SH-SY5Y (cell line): ENCODE results near the gene SWAP70.

Source experiments
- GATA2 ChIP-seq: IDR thresholded peaks from 2 replicates; pipeline ENCODE4 v1.6.1; 2011; ENCODE audit warnings: mild to moderate bottlenecking, low read depth, low read length
- GATA3 ChIP-seq: IDR thresholded peaks from 2 replicates; pipeline ENCODE4 v1.6.1; 2011; ENCODE audit warnings: low read depth, mild to moderate bottlenecking, low read length, moderate library complexity

SWAP70 gene

DNA sequence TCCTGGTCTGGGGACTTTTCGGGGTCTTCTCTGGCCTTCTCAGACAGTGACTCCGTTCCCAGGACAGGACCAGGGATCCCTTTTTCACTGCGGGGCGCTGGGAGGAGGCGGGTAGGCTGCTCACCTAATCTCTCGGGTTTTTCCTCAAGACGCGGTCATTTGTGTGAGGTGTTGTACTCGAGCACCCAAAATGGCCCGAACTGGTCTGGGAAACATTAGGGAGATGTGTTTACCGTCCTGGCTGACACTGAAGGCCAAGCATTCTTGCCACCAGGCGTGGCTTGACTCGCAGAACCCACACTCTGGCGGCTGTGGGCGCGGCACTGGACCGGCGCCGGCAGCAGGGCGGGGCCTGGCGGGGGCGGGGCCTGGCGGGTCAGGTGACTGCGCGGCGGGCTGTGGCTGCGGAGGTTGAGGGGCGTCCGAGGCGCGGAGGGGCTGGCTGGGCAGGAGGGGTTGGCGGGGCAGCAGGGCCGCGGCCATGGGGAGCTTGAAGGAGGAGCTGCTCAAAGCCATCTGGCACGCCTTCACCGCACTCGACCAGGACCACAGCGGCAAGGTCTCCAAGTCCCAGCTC lies at the start of gene SWAP70:
TSS of gene SWAP70 (plus strand) at position 379 of the 577 bp plus-strand sequence. CDS start at position 482, 103 bp downstream.
- no peak for TF ChIP-seq GATA2
- no peak for TF ChIP-seq GATA3

GRCh38 chr11:9615031-9615451 lies 48.8 kb upstream of the SWAP70 start:
- TF ChIP-seq GATA3 (no peak), GATA2 (no peak)

DNA sequence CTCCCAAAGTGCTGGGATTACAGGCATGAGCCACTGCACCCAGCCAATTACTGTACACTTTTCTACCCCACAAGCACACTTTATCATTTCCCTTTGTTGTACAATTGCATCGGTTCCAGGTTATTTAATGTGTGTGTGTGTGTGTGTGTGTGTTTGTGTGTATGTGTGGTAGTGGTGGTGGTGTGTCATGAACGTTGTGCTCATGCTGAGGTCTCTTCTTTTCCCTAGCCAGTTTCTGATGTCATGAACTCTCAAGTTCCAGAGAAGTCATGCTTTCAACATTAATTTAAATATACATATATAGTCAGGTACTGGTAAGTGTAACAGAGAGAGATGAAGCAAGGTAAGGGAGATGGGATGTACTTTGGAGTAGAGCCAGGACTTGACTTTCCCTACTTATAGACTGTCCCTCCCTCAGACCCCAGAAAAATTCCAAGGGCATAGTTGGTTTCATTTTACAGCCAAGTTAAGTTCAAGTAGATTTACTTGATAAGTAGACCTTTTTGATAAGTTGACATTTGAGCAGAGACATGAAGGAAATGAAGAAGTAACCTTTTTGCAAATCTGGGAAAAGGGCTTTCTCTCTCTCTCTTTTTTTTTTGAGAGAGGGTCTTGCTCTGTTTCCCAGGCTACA lies 47.7 kb upstream of the SWAP70 start:
- TF ChIP-seq GATA3 (no peak), GATA2 (no peak)

- no peak for TF ChIP-seq GATA3
- TF ChIP-seq GATA2: no peak
Measured at GRCh38 chr11:9616858-9617257, 47.0 kb upstream of the SWAP70 start.

GRCh38 chr11:9617940-9618339 lies 45.9 kb upstream of the SWAP70 start:
- no peak for TF ChIP-seq GATA3
- no peak for TF ChIP-seq GATA2

DNA sequence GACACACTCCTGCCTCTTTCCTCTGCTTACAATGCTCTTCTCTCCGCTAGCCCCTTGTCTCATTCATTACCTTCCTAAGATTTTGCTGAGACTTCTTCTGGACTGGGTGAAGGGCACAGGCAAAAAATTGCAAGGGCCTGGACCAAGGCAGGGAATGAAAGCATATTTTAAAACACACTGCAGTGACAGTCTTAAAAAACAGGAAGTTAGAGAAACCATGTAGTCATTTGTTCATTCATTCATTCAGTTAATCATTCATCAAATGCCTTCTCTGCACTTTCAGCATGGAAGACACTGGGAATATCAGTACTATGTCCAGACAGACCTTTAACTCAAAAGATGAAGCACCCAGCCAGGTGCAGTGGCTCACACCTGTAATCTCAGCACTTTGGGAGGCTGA lies 44.9 kb upstream of the SWAP70 start:
- TF ChIP-seq GATA3 (no peak), GATA2 (no peak)

- TF ChIP-seq GATA3 (no peak), GATA2 (no peak)
Measured at GRCh38 chr11:9619971-9620370, 43.9 kb upstream of the SWAP70 start.

- TF ChIP-seq GATA3: no peak
- TF ChIP-seq GATA2: no peak
Measured at GRCh38 chr11:9624448-9624847, 39.4 kb upstream of the SWAP70 start.

- TF ChIP-seq GATA3 (no peak), GATA2 (no peak)
Measured at GRCh38 chr11:9625162-9625561, 38.7 kb upstream of the SWAP70 start.

DNA sequence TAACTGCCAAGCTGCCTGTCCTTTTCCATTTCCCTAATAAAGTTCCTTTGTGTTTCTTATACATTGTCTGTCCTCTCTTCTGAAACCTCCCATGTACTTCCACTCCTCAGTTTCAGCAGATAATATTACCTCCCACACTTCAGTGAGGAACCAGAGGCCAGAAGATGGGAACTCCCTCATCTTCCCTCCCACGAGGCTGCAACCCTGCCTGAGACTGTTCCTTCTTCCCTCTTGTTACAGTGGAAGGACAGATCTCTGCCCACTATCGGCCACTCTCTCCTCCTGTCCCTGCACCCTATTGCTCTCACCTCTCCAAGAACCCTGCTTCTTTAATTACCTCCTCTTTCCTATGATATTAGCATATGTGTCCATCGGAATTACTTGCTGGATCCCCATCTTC lies 38.1 kb upstream of the SWAP70 start:
- TF ChIP-seq GATA2 (no peak), GATA3 (no peak)

DNA sequence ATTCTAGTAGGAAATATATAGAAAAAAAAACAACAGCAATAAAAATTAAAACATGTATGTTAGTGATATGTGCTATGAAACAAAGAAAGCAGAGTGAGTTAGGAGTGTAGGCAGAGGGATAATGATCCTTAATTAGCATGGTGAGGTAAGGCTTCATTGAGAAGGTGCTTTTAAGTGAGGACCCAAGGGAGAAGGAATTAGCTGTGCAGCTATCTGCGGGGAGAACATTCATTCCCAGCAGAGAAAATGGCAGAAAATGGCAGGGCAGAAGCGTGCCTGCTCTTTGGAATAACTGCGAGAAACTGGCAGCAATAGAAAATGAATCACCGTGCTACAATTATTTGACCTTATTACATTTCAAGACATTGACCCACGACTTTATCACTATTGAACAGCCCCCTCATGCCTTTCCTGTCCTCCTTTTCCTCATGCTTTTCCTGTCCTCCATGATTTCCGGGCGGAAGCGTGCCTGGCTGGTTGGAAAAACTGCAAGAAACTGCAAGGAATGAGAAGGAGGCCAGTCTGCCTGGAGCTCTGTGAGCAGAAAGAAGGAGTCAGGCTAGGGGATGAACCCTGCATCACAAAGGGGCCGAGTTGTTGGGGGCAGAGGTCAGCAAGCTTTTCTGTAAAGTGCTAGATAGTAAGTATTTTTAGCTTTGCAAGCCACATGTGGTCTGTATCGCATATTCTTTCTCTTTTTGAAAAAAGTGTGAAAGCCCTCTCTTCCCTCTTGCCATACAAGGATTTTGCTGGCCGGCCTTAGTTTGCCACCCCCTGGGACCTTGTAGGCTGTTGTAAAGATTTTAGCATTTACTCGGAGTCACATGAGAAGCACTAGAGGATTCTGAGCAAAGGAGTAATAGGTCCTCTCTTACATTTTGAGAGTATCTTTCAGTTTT lies 37.1 kb upstream of the SWAP70 start:
- TF ChIP-seq GATA3 (no peak), GATA2 (no peak)

GRCh38 chr11:9629064-9629463 lies 34.8 kb upstream of the SWAP70 start:
- TF ChIP-seq GATA3: no peak
- TF ChIP-seq GATA2: no peak

GRCh38 chr11:9633679-9634078 lies 30.2 kb upstream of the SWAP70 start:
- TF ChIP-seq GATA3 (no peak), GATA2 (no peak)

GRCh38 chr11:9636691-9637090 lies 27.2 kb upstream of the SWAP70 start:
- no peak for TF ChIP-seq GATA2
- TF ChIP-seq GATA3: no peak

GRCh38 chr11:9639099-9639498 lies 24.8 kb upstream of the SWAP70 start:
- no peak for TF ChIP-seq GATA3
- TF ChIP-seq GATA2: no peak

DNA sequence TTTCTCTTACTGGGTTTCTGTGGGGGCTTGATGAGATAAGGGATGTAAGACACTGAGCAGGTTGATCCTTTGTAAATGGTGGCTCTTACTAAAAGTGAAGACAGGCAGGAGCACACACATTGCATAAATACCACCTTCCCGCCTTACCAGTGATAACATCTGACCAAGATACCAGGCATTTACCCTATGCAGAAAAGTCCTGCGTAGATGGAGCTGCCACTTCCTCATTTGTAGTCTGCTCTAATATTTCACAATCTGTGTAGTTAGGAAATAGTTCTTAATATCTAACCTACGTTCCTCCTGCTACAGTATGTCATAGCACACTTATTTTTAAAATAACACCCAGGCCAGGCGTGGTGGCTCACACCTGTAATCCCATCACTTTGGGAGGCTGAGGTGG lies 23.9 kb upstream of the SWAP70 start:
- TF ChIP-seq GATA2: no peak
- no peak for TF ChIP-seq GATA3
